ENCODE measurements around the gene LANCL2.
"Not testable (repeated sequence)": the region's sequence is repeated elsewhere in the genome, so short reads cannot be mapped to it uniquely, and the experiment has no call there.

LANCL2 gene

GRCh38 chr7:55365205-55365674, at the start of gene LANCL2:
LANCL2 (plus strand) TSS chr7:55365337; CDS start chr7:55366026, 689 bp downstream.
- peak; percentile 19 for DNase-seq

- peak; percentile 19 for DNase-seq
Measured at GRCh38 chr7:55325371-55325792, 39.8 kb upstream of the LANCL2 start.

GRCh38 chr7:55326081-55326835, 38.9 kb upstream of the LANCL2 start:
- no peak for DNase-seq

GRCh38 chr7:55326945-55327626, 38.1 kb upstream of the LANCL2 start:
- no peak for DNase-seq

- no peak for DNase-seq
Measured at GRCh38 chr7:55335151-55335550, 30.0 kb upstream of the LANCL2 start.

- DNase-seq, result no peak
Measured at GRCh38 chr7:55335786-55336185, 29.4 kb upstream of the LANCL2 start.

- DNase-seq, result no peak
Measured at GRCh38 chr7:55336540-55336939, 28.6 kb upstream of the LANCL2 start.

GRCh38 chr7:55339033-55340000, 25.8 kb upstream of the LANCL2 start:
- no peak for DNase-seq

- DNase-seq, result no peak
Measured at GRCh38 chr7:55342216-55342871, 22.8 kb upstream of the LANCL2 start.

- no peak for DNase-seq
Measured at GRCh38 chr7:55343002-55343781, 21.9 kb upstream of the LANCL2 start.

GRCh38 chr7:55343860-55344606, 21.1 kb upstream of the LANCL2 start:
- no peak for DNase-seq

GRCh38 chr7:55344840-55345239, 20.3 kb upstream of the LANCL2 start:
- no peak for DNase-seq

GRCh38 chr7:55345292-55345691, 19.8 kb upstream of the LANCL2 start:
- no peak for DNase-seq

- no peak for DNase-seq
Measured at GRCh38 chr7:55348502-55348901, 16.6 kb upstream of the LANCL2 start.

GRCh38 chr7:55349121-55349520, 16.0 kb upstream of the LANCL2 start:
- no peak for DNase-seq

- DNase-seq, result no peak
Measured at GRCh38 chr7:55350281-55350680, 14.9 kb upstream of the LANCL2 start.

- DNase-seq, result no peak
Measured at GRCh38 chr7:55351263-55351662, 13.9 kb upstream of the LANCL2 start.

GRCh38 chr7:55352947-55353273, 12.2 kb upstream of the LANCL2 start:
- DNase-seq, result not testable (repeated sequence)

GRCh38 chr7:55360486-55360885, 4.7 kb upstream of the LANCL2 start:
- DNase-seq, result no peak

- no peak for DNase-seq
Measured at GRCh38 chr7:55361560-55361959, 3.6 kb upstream of the LANCL2 start.

GRCh38 chr7:55362927-55363326, 2.2 kb upstream of the LANCL2 start:
- DNase-seq, result no peak

All from NCI-H2029 treated with DMSO at 0.1 percent for 48 hours (cell line).